Posterior vena cava (tissue), 2 donors: ENCODE results near the gene MTA1. TPM values are rescaled to one million over a fixed set of nuclear protein-coding genes. Genes with fewer than 3 reads are reported as not detected.

Source experiments
- DNase-seq: peaks from one replicate; pipeline ENCODE4 v3.0.0-alpha.2; 2020; ENCODE audit warnings: low spot score
- intact Hi-C, 2 donors: fragments of 100-400 bp; cut with DNase I; formaldehyde crosslinking; loops; one replicate each; pipeline versions ENCODE4 v1.14.1 to v1.14.2; 2022 to 2023
- total RNA-seq, 2 donors: library from RNA; stranded (reverse); fragmentation: NEBNext Ultra II Directional; extraction: Animal tissue kit (Norgen Biotek cat#: 25700); gene quantifications; one replicate each; pipeline ENCODE4 v1.2.1, GENCODE V29; 2021
- donor health status: DM: yes; HTN: yes; CAD: no.
- donor health status: DM: yes; HTN: yes; CAD: no.

Gene MTA1
- total RNA-seq, 2 donors from 2014 or later = 60.7 to 62.0 TPM

DNA sequence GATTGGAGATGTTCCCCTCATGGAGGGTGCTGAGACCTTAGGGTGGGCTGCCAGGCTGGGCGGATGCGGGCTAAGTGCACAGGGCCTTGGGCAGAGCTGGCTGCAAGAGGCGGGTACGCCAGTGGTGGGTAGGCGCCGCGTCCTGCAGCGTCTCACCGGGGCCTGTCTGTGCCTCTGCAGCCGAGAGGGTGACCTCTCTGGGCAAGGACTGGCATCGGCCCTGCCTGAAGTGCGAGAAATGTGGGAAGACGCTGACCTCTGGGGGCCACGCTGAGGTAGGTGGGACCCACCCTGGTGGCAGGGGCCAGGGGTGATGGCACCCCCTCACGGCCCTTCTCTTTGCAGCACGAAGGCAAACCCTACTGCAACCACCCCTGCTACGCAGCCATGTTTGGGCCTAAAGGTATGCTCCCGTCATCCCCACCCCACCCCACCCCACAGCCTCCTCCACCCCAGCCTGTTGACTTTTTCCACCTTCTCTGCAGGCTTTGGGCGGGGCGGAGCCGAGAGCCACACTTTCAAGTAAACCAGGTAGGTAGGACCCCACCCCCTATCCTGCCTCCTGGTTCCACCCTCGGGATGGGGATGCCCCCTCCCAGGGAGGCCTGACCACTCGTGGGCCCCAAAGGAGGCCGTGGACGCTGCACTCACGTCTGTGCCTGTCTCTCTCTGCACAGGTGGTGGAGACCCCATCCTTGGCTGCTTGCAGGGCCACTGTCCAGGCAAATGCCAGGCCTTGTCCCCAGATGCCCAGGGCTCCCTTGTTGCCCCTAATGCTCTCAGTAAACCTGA, 68.6 kb downstream of the MTA1 start:
- DNase-seq = no peak
- intact Hi-C loops = loop anchor here in 1 of 2 donors (5.0 kb wide), 1 partner anchor 41 kb away; no protein-coding TSS in a partner anchor

- intact Hi-C loops = loop anchor here in 1 of 2 donors (5.0 kb wide), 1 partner anchor 42 kb away; no protein-coding TSS in a partner anchor
- DNase-seq = peak; percentile 85
Observed at GRCh38 chr14:105488781-105489541, 69.3 kb downstream of the MTA1 start.

DNA sequence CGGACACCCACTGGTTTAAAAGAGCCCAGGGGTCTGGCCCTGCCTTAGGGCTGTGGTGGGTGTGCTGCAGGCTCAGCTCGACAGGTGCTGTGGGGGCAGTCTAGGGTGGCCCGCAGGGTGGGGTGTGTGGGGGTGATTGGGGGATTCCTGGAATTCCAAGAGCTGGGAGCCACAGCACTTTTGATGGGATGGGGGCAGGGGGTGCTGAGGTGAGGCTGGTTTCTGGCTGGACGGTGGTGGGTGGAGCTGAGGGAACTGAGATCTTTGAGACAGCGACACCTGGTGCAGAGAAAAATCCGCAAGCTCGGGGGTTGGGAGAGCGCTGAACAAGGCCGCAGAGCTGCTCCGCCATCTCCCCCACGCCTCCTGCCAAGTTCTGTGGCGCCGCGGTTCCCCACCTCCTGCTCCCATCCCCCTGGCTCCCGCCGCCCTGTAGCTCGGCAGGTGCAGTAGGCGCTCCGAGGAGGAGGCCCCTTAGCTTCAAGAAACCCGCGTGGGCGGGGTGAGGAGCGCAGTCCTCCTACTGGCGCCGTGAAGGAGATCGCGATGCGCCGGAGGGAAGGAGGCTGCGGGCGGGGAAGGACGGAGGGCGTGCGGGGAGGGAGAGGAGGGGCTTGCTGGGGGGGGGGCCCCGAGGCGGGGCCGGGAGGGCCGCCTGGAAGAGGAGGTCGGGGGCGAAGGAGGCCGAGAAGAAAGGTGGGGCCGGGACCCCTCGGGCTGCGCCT, 70.1 kb downstream of the MTA1 start:
- peak; percentile 93 for DNase-seq
- intact Hi-C loops = loop anchor here in 1 of 2 donors (5.0 kb wide), 1 partner anchor 42 kb away; no protein-coding TSS in a partner anchor

DNA sequence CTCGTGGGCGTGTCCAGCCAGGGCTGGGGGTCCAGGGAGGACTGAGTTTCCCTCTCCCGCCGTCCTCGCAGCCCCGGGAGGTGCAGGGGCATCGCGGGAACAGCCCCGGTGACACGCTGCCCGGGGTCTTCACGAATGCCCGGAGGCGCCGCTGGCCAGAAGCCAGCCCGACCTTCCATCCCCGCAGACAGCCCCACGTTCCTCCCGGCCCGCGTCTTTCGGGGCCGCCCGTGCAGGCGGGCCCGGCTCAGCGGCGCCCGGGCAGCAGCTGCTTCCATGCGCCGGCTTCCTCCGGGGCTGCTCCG, 70.6 kb downstream of the MTA1 start:
- DNase-seq = no peak
- intact Hi-C loops = no loop called here

DNA sequence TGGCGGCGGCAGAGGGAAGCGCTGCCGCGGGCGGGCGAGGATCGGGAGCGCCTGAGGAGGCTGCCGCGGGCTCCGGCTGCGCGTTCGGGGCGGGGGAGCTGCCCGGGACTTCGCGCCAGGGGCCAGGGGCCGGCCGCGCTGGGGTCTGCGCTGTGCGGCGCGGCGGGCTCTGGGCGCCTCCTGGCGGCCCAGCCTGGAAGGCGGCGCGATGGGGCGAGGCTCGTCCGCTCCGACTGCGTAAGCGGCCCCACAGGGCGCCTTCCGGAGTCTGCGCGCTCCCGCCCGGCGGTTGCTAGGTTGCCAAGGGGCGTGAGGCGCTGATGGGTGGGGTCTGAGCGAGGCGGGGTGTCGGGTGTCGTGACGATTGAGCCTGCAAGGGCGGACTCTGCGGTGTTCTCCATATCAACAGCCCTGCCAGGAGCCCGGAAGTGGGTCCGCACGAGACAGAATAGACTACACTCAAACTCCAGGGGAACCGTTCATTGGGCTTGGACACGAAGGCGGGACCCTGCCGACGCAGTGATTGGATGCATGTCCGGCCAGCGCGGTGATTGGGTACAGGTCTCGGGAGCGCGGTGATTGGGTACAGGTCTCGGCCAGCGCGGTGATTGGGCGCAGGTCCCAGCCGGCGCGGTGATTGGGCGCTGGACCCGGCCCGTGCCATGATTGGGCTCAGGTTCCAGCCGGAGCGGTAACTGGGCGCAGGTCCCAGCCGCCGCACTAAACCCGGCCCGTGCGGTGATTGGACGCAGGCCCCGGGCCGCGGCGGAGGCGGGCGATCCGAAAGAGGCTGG, 71.1 kb downstream of the MTA1 start, which contains the start of gene TEDC1:
Gene TEDC1, plus strand, starts transcription at position 675 of the 794 bp plus-strand sequence. CDS start 130 bp downstream, outside the sequence.
- DNase-seq = peak; percentile 100
- intact Hi-C loops = no loop called here

GRCh38 chr14:105491366-105491973, 71.8 kb downstream of the MTA1 start:
- intact Hi-C loops = no loop called here
- DNase-seq = peak; percentile 94

DNA sequence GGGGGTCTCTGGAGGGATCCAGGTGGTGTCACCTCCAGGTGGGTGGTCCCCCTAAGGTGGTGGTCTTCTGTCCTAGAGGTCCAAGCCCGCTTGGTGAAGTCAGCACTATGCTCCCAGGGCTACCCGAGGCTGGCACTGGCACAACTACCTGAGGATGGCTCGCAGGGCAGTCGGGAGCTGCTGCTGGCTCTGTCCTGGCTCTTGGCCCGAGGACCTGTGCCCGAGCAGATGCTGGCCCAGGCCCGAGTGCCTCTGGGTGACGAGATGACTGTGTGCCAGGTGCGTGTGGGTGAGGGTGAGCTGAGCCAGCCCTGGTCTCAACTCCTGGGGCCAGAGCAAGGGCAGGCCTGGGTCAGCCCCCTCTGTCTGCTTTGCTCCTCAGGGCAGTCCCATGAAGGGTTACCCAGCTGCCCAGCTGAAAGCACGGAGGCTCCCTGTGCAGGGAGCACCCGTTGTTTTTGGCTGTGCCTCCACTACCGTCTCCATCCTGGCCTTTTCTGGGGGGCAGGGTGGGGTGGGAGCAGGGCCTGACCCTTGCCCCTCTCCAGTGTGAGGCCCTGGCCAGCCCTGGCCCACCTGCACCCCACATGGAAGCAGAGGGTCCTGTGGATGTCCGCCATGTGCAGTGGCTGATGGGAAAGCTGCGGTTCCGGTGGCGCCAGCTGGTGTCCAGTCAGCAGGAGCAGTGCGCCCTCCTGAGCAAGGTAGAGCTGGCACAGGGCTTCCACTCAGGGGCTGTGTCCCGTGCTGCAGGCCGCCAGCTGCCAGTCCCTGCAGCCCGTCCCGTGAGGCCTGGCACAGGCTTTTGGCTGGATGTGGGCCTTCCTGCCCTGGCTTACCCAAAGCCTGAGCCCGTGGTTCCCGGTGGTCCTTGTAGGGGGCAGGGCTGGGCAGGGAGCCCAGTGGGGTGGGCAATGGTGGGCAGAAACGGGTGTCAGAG, 72.7 kb downstream of the MTA1 start:
- intact Hi-C loops = no loop called here
- peak; percentile 84 for DNase-seq

- intact Hi-C loops = no loop called here
Observed at GRCh38 chr14:105492971-105493871, 73.6 kb downstream of the MTA1 start.

GRCh38 chr14:105493921-105494605, 74.4 kb downstream of the MTA1 start:
- intact Hi-C loops = no loop called here
- peak; percentile 83 for DNase-seq

More at GRCh38 chr14:105492971-105493871, 73.6 kb downstream of the MTA1 start:
- peak; percentile 81 for DNase-seq

GRCh38 chr14:105494606-105494929, 74.9 kb downstream of the MTA1 start:
- intact Hi-C loops = no loop called here
- DNase-seq = no peak

DNA sequence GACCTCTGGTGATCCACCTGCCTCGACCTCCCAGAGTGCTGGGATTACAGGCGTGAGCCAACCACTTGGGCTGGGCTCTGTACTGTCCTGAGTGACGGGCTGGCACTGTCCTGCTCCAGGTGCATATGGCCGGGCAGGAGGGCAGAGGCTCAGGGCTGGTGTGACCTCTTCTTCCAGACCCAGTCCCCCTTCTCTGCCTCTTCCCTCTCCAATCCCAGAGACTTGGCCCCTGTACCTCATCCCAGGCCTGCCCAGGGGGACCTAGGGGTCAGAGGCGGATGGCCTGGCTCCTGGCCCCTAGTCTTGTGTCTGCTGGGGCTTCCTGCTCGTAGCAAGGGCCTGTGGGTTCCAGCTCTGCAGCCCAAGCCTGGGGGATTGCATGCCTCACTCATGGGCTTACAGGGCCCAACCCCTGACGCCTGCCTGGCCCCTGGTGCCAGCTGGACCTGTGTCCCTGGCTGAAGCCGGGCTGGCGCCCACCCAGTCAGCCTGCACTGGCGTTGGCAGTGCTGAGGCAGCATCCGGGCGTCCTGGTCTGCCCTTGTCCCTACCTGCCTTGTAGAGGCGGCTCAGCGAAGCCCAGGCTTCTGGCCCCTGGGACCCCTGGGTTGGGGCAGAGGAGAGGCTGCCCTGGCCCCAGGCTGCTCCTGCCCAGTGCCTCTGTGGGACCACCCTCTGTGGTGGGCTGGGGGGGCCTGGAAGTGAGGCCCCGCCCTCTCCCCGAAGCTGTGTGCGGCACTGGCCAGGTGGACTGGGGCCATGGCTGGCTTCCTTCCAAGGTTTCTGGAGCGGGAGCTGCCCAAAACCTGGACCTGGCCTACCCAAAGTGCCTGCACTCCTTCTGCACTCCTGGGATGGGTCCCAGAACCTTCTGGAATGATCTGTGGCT, 75.7 kb downstream of the MTA1 start:
- intact Hi-C loops = no loop called here

GRCh38 chr14:105495990-105496830, 76.6 kb downstream of the MTA1 start:
- peak; percentile 79 for DNase-seq
- intact Hi-C loops = no loop called here

More for the DNA sequence above, 75.7 kb downstream of the MTA1 start:
- DNase-seq = peak; percentile 81

GRCh38 chr14:105496831-105497591, 77.4 kb downstream of the MTA1 start:
- DNase-seq = no peak
- intact Hi-C loops = no loop called here
